GM12874 (cell line): Measurements from ENCODE around the gene NCKAP5.

Source experiments
- TF ChIP-seq, protein P1 (sequence below): IDR thresholded peaks from 2 replicates; pipeline ENCODE4 v1.5.1; 2011; ENCODE audit warnings: low read depth, mild to moderate bottlenecking, control low read depth, low read length, moderate library complexity; ENCODE audit not compliant: insufficient read depth

The NCKAP5 gene

DNA sequence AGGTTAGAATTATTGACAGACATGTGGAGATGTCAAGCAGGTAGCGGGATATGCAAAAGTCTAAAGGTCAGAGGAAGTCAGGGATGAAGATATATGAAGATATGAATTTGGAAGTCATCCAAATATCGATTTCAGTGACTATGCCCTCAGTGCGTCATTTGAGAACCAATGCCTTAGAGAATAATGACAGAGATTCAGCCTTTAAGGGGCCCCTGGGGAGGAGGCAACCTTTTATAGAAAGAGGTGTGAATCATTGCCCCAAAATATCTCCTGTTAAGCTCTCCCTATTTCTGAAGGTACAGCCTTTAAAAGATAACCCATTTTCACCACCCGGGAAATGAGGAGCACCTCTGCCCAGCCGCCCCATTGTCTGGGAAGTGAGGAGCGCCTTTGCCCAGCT, 223.4 kb downstream of the NCKAP5 start:
- TF ChIP-seq, protein P1, sequence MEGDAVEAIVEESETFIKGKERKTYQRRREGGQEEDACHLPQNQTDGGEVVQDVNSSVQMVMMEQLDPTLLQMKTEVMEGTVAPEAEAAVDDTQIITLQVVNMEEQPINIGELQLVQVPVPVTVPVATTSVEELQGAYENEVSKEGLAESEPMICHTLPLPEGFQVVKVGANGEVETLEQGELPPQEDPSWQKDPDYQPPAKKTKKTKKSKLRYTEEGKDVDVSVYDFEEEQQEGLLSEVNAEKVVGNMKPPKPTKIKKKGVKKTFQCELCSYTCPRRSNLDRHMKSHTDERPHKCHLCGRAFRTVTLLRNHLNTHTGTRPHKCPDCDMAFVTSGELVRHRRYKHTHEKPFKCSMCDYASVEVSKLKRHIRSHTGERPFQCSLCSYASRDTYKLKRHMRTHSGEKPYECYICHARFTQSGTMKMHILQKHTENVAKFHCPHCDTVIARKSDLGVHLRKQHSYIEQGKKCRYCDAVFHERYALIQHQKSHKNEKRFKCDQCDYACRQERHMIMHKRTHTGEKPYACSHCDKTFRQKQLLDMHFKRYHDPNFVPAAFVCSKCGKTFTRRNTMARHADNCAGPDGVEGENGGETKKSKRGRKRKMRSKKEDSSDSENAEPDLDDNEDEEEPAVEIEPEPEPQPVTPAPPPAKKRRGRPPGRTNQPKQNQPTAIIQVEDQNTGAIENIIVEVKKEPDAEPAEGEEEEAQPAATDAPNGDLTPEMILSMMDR: no peak

DNA sequence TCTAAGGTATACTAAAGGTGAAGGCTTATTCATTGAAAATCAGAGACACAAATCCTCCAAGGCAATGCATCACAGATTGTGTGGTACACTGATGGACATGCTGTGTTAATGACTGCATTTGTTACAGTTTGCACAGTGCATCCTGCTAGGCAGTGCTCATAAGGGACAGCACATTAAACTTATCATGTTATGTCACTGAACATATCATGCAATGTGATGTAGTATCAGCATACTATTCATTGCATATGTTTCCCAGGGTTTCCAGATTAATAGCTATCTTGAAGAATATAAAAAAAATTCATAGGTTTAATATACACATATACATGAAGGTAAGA, 225.3 kb downstream of the NCKAP5 start:
- TF ChIP-seq, protein P1: no peak

DNA sequence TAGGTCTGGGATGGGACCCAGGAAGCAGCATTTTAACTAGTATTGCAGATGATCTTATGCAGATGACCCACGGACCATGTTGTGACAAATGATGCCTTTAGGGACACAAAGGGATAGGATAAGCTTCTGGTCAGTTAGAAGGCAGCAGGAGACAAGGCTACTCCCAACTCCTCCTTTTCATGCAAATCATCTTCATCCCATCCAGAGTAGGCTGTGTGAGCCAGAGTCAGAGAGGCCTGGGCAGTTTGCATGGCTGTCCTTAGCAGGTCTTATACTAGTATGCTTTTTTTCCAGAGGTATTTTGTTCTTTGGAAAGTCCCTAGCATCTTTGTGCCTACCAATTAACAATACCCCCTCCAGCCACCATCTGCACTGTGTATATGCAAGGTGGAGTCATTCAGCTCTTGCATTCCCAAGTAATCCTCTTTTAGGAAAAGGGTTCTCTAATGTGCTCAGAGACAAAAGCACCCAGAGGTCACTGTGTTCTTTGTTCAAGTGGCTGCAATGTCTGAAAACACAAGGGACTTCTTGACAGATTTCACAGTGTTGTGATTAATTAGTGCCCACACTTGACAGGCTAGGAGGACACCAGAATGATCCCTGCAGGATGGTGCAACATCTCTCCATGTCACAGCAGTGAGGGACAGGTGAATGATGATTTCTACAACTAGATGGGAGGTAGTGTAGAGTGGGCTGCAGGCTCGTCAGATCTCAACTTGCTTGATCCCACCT, 225.8 kb downstream of the NCKAP5 start:
- TF ChIP-seq, protein P1: no peak

DNA sequence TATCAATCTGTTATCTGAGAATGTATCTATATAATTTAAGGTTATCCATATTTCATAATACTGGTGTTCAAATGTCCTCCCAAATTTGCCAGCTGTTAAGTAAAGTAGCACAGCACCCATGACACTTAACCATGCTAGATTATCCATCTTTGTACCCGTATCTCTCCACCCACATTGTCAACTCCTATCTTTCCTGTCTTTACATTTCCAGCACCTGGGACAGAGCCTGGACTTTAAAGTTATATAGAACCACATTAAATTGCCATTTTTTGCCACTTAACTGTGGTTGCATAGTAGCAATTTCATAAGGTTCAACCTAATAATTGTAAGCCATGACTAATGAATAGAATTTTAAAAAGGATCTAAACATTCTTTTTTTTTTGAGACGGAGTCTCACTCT, 226.7 kb downstream of the NCKAP5 start:
- TF ChIP-seq, protein P1: no peak

DNA sequence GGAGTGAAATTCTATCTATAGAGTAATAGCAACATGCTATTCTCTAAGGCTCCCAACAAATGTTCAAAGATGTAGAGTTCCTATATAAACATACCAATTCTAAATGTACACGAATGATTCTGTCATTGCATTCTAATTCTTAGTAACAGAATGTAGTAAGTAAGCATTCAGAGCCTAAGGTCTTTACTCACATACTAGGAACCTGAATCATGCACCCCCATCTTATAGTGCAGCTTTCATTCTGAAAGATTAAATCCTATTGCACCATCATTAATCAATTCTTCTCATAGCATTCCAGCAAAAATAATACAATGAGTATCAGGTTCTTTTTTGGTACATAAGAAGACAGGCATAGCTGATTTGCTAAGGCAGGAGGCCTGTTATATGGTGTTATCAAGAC, 230.0 kb downstream of the NCKAP5 start:
- TF ChIP-seq, protein P1: no peak

DNA sequence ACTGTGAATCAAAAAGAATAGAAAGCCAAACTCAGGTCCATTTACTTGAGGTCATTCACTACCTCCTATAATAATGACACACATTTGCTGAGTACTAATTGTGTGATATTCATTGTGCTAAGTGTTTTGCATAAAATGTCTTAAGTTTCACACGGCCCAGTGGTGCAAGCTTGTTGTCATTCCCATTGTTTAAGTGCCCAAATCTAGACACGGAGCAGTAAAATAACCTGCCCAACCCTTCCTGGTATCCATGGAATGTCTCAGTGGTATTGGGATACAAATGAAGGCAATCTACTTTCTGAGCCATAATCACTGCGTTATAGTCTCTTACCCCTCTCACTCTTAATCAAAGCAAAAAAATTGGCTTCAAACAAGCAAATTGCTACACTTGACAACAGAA, 233.3 kb downstream of the NCKAP5 start:
- TF ChIP-seq, protein P1: no peak

DNA sequence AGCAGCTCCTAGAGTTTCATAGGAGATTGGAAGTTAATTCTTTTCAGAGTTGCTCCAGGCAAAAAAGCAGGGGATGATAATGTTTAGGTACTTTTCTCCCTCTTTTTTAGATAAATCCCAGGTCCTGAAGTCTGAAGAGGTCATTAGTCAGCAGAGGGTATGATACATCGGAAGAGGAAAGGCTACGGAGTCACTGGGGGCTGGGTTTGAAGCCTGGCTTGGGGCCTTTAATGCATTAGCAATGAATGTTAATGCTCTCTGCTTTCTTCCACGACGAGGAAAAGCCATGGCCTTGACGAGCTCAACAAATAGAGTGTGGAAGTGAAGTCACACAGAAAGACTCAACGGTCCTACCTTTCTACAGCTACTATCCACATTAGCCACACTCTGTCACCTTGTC, 235.1 kb downstream of the NCKAP5 start:
- TF ChIP-seq, protein P1: no peak

DNA sequence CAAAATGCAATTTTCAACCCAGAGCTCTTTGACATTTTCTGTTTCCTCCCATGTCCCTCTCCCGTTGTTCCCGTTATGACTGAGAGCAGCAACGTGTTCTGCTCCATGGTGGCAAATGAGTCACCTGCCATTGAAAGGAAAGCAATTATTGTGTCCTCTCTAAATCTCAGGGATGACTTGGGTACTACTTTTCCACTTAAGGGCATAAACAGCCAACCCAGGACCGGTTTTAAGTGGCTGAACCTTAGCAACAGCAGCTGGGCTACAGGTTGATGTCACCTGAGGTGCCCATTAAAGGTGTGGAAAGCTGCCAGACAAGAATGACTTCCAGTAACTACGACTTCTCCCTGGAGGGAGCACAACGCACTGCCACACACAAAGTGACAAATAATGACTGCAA, 236.8 kb downstream of the NCKAP5 start:
- TF ChIP-seq, protein P1: no peak
